IPS DF 4.7 (cell line): ENCODE results near the gene RBCK1.
"Not testable (repeated sequence)": the region's sequence is repeated elsewhere in the genome, so short reads cannot be mapped to it uniquely, and the experiment has no call there.

Source experiments
- DNase-seq: peaks from one replicate; pipeline ENCODE4 v3.0.0-alpha.2; 2013; ENCODE audit warnings: low spot score; ENCODE audit errors: extremely low read depth

Gene RBCK1

DNA sequence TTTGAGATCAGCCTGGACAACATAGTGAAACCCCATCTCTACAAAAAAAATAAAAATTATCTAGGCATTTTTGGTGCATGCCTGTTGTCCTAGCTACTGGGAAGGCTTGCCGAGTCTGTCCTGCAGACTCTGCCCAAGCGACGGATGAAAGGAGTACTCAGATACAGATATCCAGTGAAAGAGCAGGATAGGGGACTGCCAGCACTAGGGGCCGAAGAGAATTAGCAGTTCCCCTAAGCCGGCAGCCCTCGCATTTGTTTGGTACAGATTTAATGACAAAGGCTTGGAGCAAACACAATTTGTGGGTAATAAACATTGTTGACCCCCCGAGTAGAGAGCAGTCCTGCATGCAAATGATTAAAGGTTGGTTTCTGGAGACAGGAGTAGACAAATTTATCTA is 59.7 kb downstream of the RBCK1 start:
- no peak for DNase-seq

DNA sequence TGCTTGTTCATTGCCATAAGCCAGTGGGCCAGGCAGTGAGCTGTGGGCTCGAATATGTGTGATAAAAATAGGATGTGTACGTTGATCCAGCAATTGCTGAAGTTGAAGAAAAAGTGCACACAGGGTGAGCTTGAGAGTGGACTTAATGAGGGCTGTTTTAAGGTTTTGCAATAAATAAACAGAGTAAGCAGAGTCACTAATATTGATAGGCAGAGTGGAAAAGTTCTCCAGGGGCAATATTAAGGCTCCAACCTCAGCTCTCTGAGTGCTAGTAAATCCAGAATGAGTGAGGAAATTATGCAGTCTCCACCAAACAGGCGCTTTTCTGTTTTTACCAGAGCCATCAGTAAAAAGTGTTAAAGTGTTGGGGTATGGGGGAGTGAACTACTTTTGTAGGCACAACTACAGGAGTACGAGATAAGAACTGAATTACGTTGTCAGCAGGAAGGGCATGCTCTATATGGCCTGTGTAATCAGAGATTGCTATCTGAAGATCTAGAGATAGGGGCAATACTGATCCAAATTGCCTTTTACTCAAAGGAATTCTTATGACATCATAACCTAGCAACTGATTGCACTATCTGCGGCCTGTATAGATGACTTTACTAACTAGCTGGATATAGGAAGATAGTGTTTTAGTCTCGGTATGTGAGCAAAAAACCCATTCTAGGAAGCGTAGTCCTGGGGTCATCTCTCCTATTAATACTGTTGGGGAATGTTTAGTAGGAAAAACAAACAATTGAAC is 61.8 kb downstream of the RBCK1 start:
- DNase-seq, result no peak

DNA sequence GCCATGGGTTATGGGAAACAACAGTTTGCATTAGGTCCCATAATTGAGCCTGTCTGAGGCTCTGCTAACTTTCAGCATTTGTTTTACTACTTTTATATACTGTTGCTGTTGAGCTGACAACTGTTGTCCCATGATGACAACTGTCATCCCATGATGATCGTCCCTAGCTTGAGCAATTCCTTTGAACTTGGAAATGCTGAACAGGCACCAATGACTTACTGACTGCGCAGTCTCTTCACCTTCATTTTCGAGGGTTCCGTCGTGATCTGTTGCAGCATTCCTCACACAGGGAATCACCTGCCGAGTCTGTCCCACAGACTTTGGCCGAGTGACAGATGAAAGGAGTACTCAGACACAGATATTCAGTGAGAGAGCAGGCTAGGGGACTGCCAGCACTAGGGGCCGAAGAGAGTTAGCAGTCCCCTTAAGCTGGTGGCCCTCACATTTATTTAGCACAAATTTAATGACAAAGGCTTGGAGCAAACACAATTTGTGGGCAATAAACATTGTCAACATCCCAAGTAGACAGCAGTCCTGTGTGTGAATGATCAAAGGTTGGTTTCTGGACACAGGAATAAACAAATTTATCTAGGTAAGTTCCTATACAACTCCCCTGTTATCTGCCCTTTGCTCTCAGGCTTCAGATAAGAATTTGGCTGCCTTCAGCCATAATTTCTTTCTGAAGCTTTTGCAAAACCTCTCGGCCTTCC is 64.2 kb downstream of the RBCK1 start:
- DNase-seq, result no peak

DNA sequence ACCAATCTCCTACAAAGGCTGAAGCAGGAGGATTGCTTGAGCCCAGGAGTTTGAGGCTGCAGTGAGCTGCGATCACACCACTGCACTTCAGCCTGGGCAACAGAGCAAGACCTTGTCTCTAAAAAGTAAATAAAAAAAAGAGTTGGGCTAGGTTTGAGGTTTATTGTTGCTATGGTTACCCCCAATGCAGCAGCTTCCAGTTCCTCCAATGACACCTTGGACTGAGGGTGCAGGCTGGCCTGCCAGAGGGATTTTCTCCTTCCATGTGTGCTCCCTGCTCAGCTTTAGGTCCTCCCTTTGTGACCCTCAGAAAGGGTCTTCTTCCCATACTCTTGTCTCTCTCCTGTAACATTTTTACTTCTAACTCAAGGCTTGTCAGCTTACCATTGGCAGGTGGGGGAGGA is 64.8 kb downstream of the RBCK1 start:
- no peak for DNase-seq

DNA sequence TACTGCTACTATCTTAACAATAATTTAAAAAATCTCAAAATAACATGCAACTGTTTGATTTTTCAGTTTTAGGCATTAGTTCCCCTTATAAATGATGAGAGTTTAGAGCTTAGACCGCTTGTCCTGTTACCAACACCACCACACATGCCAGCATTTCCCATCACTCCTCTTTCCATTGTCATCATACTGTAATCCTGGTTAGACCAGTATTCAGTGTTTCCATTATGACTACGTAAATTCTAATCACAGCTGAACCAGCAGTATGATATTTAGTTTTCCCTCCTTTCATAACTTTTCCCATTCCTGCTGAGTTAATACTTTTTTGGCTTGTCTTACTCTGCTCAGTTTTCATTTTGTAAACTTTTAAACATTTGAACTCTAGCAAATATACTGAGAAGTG is 66.5 kb downstream of the RBCK1 start:
- DNase-seq, result no peak

DNA sequence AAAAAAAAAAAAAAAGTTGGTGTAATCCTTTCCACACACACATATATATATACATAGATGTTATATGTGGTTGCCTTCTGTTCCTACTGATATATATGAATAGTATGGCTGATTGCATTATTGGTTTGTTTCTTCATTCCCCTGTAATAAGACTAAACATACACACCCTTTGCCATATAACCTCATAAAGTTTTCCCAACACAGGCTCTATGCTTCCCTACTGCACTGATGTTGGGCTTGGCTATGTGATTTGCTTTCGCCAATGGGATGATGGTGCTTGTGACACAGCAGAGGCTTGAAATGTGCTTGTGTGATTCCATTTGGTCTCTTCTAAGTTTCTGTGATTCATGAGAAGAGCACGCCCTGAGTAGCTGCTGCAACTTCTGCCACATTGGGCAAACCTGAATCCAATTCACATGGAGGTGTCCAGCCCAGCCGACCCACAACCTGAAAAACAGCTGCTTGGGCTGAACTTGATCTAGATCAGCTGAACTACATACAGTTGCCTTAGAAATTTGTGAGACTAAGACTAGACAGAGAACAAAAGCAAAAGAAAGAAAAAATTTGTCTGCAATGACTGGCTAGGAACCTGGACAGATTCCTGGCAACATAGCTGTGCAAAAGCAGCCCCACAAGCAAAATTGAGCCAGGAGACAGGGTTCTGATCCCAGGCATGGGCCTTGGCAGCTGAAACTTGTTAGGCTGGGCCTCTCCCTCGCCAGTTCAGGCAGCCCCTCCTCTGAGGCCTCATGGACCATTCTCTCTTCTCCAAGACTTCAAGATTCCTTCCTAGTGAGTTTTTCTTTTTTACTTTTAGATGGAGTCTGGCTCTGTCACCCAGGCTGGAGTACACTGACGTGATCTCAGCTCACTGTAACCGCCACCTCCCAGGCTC is 67.6 kb downstream of the RBCK1 start:
- no peak for DNase-seq

DNA sequence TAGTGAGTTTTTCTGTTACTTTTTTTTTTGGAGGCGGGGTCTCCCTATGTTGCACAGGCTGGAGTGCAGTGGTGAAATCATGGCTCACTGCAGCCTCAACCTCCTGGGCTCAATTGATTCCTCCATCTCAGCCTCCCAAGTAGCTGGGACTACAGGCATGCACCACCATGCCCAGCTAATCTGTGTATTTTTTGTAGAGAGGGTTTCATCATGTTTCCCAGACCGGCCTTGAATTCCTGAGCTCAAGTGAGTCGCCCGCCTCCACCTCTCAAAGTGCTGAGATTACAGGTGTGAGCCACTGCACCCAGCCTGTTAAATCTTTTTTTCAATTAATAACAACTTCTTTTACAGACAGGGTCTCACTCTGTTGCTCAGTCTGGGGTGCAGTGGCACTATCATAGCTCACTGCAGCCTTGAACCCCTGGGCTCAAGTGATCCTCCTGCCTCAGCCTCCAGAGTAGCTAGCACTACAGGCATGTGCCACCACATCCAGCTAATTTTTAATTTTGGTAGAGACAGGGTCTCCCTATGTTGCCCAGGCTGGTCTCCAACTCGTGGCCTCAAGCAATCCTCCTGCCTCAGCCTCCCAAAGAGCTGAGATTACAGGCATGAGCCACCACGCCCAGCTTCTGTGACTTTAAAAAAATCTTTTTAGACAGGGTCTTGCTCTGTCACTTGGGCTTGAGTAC is 68.6 kb downstream of the RBCK1 start:
- DNase-seq, result not testable (repeated sequence)

DNA sequence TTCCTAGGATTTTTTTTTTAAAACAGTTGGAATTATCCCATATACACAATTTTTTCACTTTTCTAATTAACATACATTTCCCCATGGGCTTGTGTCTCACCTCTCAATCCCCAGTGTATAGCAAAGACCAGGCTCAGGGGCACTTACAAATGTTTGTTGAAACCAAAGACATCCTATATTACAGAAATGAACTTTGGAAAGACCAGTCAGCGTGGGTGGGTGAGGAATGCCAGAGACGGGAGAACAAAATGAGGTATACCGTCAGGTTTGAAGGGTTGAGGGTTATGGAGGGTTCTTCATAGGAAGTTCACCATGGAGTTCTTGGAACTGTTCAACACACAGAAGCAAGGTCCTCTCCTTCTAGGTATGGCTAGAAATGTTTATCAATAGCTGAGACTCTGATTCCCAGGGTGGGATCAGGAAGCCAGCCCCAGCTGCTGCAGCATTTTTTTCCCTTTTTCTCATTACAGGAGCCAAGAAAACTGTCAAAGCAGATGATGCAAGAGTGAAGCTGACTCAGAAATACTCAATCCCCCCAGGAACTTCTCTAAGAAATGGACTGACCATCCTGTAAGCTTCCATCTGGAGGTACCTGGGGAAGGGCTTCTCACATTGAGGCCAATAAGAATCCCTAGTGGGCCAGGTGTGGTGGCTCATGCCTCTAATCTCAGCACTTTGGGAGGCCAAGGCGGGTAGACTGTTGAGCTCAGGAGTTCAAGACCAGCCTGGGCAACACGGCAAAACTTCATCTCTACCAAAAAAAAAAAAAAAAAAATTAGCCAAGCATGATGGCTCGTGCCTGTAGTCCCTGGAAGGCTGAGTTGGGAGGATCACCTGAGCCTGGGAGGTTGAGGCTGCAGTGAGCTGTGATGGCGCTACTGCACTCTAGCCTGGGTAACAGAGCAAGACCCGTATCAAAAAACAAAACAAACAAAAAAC is 70.2 kb downstream of the RBCK1 start:
- DNase-seq, result no peak

DNA sequence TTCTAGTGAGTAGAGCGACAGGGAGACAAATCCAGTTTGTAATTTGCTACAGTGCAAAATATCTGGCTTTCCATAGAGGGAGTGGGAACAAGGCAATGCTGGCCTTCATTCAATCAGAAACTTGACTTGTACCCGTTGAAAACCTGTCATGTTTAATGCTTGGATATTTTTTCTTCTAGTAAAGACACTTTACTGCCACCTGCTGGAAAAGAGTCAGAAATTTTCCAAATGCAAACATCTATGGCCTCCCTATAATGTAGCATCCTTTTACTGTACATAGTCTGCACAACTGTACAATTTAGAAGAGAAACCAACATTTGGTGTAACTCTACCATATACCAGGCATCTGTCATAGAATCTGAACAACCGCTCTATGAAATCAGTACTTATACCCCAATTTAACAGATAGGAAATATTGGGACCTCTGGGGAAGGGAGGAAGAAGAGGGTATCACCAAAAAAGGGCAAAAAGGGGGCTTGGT is 70.9 kb downstream of the RBCK1 start:
- DNase-seq, result no peak

DNA sequence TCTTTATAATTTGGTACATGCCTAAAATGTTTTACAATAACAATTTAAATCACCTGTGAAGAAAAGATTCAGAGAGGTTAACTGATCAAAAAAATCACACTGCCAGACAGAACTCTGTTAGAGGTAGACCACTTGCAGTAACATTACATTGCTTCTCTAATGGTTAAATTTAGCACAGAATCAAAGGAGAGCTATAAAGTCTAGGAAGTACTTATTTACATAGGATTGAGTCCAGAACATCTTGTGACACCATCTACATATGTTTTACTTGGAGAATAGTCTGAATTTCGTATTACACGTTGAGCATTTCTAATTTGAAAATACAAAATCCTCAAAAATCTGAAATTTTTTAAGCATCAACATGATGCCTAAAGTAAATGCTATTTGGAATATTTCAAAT is 71.4 kb downstream of the RBCK1 start:
- no peak for DNase-seq

DNA sequence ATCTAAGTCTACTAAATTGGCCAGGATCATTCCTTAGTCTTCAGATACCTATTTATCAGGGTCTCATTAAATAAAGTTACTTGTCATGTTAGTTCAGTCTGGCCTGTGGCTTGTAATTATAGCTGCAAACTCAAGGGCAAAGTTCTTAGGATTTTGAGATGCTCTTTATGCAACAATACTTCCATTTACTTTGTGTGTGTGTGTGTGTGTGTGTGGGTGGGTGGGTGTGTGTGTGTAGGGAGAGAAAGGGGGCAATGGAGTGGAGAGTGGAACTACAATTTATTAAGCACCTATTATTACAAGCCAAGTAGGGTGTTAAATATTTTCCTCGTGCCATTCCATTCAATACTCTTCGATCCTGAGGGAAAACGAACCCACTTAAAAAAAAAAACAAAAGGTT is 71.9 kb downstream of the RBCK1 start:
- DNase-seq, result no peak

DNA sequence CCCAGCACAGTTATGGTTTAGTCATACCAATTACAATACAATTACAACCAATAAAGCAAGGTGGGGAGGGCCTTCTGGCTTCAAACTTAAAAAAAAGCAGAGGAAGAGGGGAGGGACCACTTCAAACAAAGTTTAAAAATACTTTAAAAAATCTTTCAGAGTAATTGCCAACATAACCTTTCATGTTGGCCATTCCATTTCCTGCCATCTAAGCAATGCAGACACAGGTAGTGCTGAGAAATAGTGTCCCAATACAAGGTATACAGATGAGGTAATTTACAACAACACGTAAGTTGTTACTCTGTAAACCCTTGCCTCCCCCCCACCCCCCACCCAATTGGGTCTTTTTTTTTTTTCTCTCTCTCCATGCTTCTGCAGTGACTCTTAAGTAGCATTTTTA is 73.1 kb downstream of the RBCK1 start:
- no peak for DNase-seq
